ENCODE results near the gene HS2ST1. TPM values are rescaled to one million over a fixed set of nuclear protein-coding genes. Genes with fewer than 3 reads are reported as not detected.

The HS2ST1 gene
- total and polyA plus RNA-seq, 10 of the 15 experiments (the other 5 are each of a cell fraction or from before 2014, with no cell fraction given) = 5.4 to 30.8 (median 18.6) TPM

DNA sequence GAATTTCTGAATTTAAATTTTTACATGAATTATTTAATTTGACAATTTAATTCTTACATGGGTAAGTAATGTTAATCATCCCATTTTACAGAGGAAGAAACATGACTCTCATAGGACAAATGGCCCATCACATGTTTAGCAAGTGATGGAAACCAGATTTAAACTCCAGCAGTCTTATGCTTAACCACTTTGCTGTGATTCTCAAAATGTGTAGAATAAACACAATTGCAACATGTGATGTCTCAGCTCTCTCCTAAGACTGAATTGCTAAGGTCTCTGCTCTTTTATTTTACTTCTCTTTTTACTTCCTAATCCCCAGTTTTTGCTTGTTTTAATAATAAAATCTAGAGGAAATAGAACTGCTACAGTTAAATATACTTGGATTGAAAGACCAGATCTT, 42.8 kb downstream of the HS2ST1 start (continued):
- TF ChIP-seq ZNF687 (IDR thresholded peaks at IDR 0.05) (no peak), IRF4 (IDR thresholded peaks at IDR 0.05; ENCODE audit: low read depth, low read length) (no peak), SUPT20H (IDR thresholded peaks at IDR 0.05; ENCODE audit: borderline replicate concordance, control insufficient read depth, low read depth, low read length) (no peak)

- BruUV-seq (replicated peaks) = no TSS peak
- H3K9ac ChIP-seq (ENCODE audit: control insufficient read depth, insufficient read depth, low read length) = no peak overlapping the region
- peaks cover 2% of the 10 kb centered on the region; the same call in 1 of the 2 replicates for H3K79me2 ChIP-seq (ENCODE audit: control insufficient read depth, insufficient read depth, low read length)
- SMC1A ChIA-PET (ENCODE audit: uncharacterized antibody, unreplicated experiment) = interaction anchor here (0.8 to 1.5 kb wide), 3 partner anchors 22 to 59 kb away, joined by 3 to 4 read pairs (median 4); no protein-coding TSS in a partner anchor
- intact Hi-C loops (cut with micrococcal nuclease; ENCODE audit: unreplicated experiment) (no loop called here), in situ Hi-C loops (cut with MboI) (no loop called here)
- POLR2A ChIA-PET = interaction anchor here (0.8 kb wide), 1 partner anchor 9 kb away, joined by 4 read pairs; no protein-coding TSS in a partner anchor
- H3K27ac ChIP-seq (ENCODE audit: control insufficient read depth, insufficient read depth) = no peak overlapping the region
- DNase-seq (ENCODE audit: low read depth, low spot score) = no peak
- no peak overlapping the region for H3K4me3 ChIP-seq
- RAD21 ChIA-PET (ENCODE audit: unreplicated experiment) = no interaction called here
- H3K9me3 ChIP-seq (replicated peaks; ENCODE audit: control insufficient read depth, insufficient read depth, low read length) = no peaks in the 10 kb centered on the region; the same call in 2 of the 3 replicates
- ATAC-seq = no peak
- no peak for FAIRE-seq
- no peaks in the 10 kb centered on the region; a peak in 1 of 4 replicates for H3K36me3 ChIP-seq (ENCODE audit: control insufficient read depth in 2 of 2, insufficient read depth in 2 of 2, low read length in 1 of 2)
- no peaks in the 10 kb centered on the region for H3K27me3 ChIP-seq (replicated peaks in 1 of 2; ENCODE audit: control insufficient read depth in 2 of 2, insufficient read depth in 2 of 2, low read length in 1 of 2)
- no peaks in the 10 kb centered on the region for H4K20me1 ChIP-seq (ENCODE audit: control insufficient read depth, insufficient read depth)
- peaks cover 4% of the 10 kb centered on the region; the same call in 1 of the 2 replicates for H3K4me1 ChIP-seq (ENCODE audit: control insufficient read depth, insufficient read depth, low read length)
- H3K4me2 ChIP-seq (ENCODE audit: control insufficient read depth, insufficient read depth) = no peak overlapping the region
- no peak overlapping the region for H2AFZ ChIP-seq (ENCODE audit: control insufficient read depth, low read depth, low read length)
- CTCF ChIA-PET = interaction anchor here (0.9 to 1.5 kb wide), 2 partner anchors 123 to 218 kb away, joined by 3 to 4 read pairs; no protein-coding TSS in a partner anchor
- TF ChIP-seq, protein P1, sequence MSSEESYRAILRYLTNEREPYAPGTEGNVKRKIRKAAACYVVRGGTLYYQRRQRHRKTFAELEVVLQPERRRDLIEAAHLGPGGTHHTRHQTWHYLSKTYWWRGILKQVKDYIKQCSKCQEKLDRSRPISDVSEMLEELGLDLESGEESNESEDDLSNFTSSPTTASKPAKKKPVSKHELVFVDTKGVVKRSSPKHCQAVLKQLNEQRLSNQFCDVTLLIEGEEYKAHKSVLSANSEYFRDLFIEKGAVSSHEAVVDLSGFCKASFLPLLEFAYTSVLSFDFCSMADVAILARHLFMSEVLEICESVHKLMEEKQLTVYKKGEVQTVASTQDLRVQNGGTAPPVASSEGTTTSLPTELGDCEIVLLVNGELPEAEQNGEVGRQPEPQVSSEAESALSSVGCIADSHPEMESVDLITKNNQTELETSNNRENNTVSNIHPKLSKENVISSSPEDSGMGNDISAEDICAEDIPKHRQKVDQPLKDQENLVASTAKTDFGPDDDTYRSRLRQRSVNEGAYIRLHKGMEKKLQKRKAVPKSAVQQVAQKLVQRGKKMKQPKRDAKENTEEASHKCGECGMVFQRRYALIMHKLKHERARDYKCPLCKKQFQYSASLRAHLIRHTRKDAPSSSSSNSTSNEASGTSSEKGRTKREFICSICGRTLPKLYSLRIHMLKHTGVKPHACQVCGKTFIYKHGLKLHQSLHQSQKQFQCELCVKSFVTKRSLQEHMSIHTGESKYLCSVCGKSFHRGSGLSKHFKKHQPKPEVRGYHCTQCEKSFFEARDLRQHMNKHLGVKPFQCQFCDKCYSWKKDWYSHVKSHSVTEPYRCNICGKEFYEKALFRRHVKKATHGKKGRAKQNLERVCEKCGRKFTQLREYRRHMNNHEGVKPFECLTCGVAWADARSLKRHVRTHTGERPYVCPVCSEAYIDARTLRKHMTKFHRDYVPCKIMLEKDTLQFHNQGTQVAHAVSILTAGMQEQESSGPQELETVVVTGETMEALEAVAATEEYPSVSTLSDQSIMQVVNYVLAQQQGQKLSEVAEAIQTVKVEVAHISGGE (CRISPR knock-in tag; IDR thresholded peaks at IDR 0.05) = no peak
- TF ChIP-seq CHD4 (IDR thresholded peaks at IDR 0.05) (no peak), NR2C1 (IDR thresholded peaks at IDR 0.05) (no peak), WRNIP1 (IDR thresholded peaks at IDR 0.05; ENCODE audit: borderline replicate concordance, low read depth, low read length) (no peak), POU2F2 (IDR thresholded peaks at IDR 0.05; ENCODE audit: borderline replicate concordance, low read depth, low read length) (no peak), BRCA1 (IDR thresholded peaks at IDR 0.05; ENCODE audit: low read depth, low read length) (no peak), RCOR1 (conservative IDR thresholded peaks at IDR 0.05; ENCODE audit: low read depth, low read length) (no peak), GATAD2B (conservative IDR thresholded peaks at IDR 0.05; ENCODE audit: low read depth) (no peak)
- TF ChIP-seq, protein P2, sequence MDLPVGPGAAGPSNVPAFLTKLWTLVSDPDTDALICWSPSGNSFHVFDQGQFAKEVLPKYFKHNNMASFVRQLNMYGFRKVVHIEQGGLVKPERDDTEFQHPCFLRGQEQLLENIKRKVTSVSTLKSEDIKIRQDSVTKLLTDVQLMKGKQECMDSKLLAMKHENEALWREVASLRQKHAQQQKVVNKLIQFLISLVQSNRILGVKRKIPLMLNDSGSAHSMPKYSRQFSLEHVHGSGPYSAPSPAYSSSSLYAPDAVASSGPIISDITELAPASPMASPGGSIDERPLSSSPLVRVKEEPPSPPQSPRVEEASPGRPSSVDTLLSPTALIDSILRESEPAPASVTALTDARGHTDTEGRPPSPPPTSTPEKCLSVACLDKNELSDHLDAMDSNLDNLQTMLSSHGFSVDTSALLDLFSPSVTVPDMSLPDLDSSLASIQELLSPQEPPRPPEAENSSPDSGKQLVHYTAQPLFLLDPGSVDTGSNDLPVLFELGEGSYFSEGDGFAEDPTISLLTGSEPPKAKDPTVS (IDR thresholded peaks at IDR 0.05; ENCODE audit: low read depth, low read length) = no peak
- TF ChIP-seq, protein P3, sequence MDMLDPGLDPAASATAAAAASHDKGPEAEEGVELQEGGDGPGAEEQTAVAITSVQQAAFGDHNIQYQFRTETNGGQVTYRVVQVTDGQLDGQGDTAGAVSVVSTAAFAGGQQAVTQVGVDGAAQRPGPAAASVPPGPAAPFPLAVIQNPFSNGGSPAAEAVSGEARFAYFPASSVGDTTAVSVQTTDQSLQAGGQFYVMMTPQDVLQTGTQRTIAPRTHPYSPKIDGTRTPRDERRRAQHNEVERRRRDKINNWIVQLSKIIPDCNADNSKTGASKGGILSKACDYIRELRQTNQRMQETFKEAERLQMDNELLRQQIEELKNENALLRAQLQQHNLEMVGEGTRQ (IDR thresholded peaks at IDR 0.05; ENCODE audit: borderline replicate concordance, low read depth, low read length) = no peak
Observed at GRCh38 chr1:86960548-86960947, 46.1 kb downstream of the HS2ST1 start.
